Ascending aorta (tissue), 2 donors: Measurements from ENCODE around the gene DENND4B. TPM values are rescaled to one million over a fixed set of nuclear protein-coding genes. Genes with fewer than 3 reads are reported as not detected.
"Not testable (repeated sequence)": the region's sequence is repeated elsewhere in the genome, so short reads cannot be mapped to it uniquely, and the experiment has no call there.

ENCODE experiments used
- DNase-seq, 2 donors: peaks; one replicate each; pipeline ENCODE4 v3.0.0-alpha.2; 2019; ENCODE audit warnings: low spot score in 2 of 2
- H3K27ac ChIP-seq, 2 donors: fragments of 200-600 bp; sonication (generic); one replicate each; pipeline ENCODE4 v1.5.1; 2016 to 2017; ENCODE audit warnings: mild to moderate bottlenecking in 1 of 2
- H3K27me3 ChIP-seq: fragments of 200-600 bp; sonication (generic); one replicate; pipeline ENCODE4 v1.5.1; 2017
- H3K36me3 ChIP-seq, 2 donors: fragments of 200-600 bp; sonication (generic); one replicate each; pipeline ENCODE4 v1.5.1; 2016
- H3K4me1 ChIP-seq, 2 donors: fragments of 200-600 bp; sonication (generic); one replicate each; pipeline ENCODE4 v1.5.1; 2016 to 2017; ENCODE audit warnings: mild to moderate bottlenecking in 1 of 2
- H3K4me3 ChIP-seq, 2 donors: fragments of 200-600 bp; sonication (generic); one replicate each; pipeline ENCODE4 v1.5.1; 2016 to 2017; ENCODE audit warnings: mild to moderate bottlenecking in 1 of 2
- H3K9me3 ChIP-seq, 2 donors: fragments of 200-600 bp; sonication (generic); one replicate each; pipeline ENCODE4 v1.5.1; 2016
- CTCF ChIP-seq, 3 experiments: fragments of 200-600 bp in 2 of 3; fragments of 450-650 bp in 1 of 3; sonication (generic) in 2 of 3; IDR thresholded peaks; one replicate each; pipeline ENCODE4 v1.5.1; 2016 to 2019; ENCODE audit warnings: antibody characterized with exemption in 3 of 3, mild to moderate bottlenecking in 1 of 3, moderate library complexity in 1 of 3
- intact Hi-C: fragments of 100-400 bp; cut with DNase I; formaldehyde crosslinking; loops from one replicate; pipeline ENCODE4 v1.15.1; 2023
- total RNA-seq: library from RNA; depleted of rRNA; stranded (reverse); fragments of >200 nt; gene quantifications from one replicate; pipeline ENCODE4 v1.1.0, GENCODE V29; 2016

Gene DENND4B
- total RNA-seq, 1 donor from 2014 or later = 80.0 TPM

GRCh38 chr1:153899509-153899908, 47.0 kb downstream of the DENND4B start:
- Histone ChIP-seq H3K27me3 (no peaks in the 10 kb centered on the region), H3K4me3 (no peak overlapping the region), H3K27ac (no peak overlapping the region), H3K4me1 (peaks cover 0 to 7% of the 10 kb centered on the region in 2 donors), H3K36me3 (peaks cover 3 to 20% of the 10 kb centered on the region in 2 donors), H3K9me3 (no peaks in the 10 kb centered on the region)
- no peak for DNase-seq
- no peak for TF ChIP-seq CTCF (IDR thresholded peaks at IDR 0.05)
- intact Hi-C loops = no loop called here

GRCh38 chr1:153895866-153896265, 50.7 kb downstream of the DENND4B start:
- H3K27me3 ChIP-seq, H3K4me1 ChIP-seq, DNase-seq, H3K27ac ChIP-seq, intact Hi-C loops, H3K4me3 ChIP-seq, H3K9me3 ChIP-seq: not testable (repeated sequence)
- H3K36me3 ChIP-seq = peaks cover 3 to 26% of the 10 kb centered on the region in 2 donors

GRCh38 chr1:153891042-153891441, 55.5 kb downstream of the DENND4B start:
- H3K27ac ChIP-seq, H3K27me3 ChIP-seq, H3K4me1 ChIP-seq, DNase-seq, H3K9me3 ChIP-seq, H3K4me3 ChIP-seq, intact Hi-C loops: not testable (repeated sequence)
- H3K36me3 ChIP-seq = peaks cover 2 to 10% of the 10 kb centered on the region in 2 donors

- Histone ChIP-seq H3K27ac (no peak overlapping the region), H3K9me3 (no peaks in the 10 kb centered on the region), H3K27me3 (no peaks in the 10 kb centered on the region), H3K4me1 (peaks cover 0 to 5% of the 10 kb centered on the region in 2 donors), H3K4me3 (no peak overlapping the region), H3K36me3 (peaks cover 2 to 4% of the 10 kb centered on the region in 2 donors)
- TF ChIP-seq CTCF (IDR thresholded peaks at IDR 0.05) = no peak
- intact Hi-C loops = no loop called here
- DNase-seq = no peak
Observed at GRCh38 chr1:153888533-153888932, 58.0 kb downstream of the DENND4B start.

- Histone ChIP-seq H3K27me3 (no peaks in the 10 kb centered on the region), H3K36me3 (peaks cover 0 to 2% of the 10 kb centered on the region in 2 donors), H3K4me1 (peaks cover 7 to 17% of the 10 kb centered on the region in 2 donors), H3K4me3 (no peak overlapping the region), H3K27ac (no peak overlapping the region), H3K9me3 (no peaks in the 10 kb centered on the region)
- DNase-seq = no peak
- no peak for TF ChIP-seq CTCF (IDR thresholded peaks at IDR 0.05)
- intact Hi-C loops = no loop called here
Observed at GRCh38 chr1:153886127-153886526, 60.4 kb downstream of the DENND4B start.

GRCh38 chr1:153883223-153883622, 63.3 kb downstream of the DENND4B start:
- H3K4me3 ChIP-seq = no peak overlapping the region
- no peaks in the 10 kb centered on the region for H3K9me3 ChIP-seq
- H3K27me3 ChIP-seq = no peaks in the 10 kb centered on the region
- no peak for DNase-seq
- intact Hi-C loops = no loop called here
- TF ChIP-seq CTCF (IDR thresholded peaks at IDR 0.05) = no peak
- H3K36me3 ChIP-seq = peaks cover 0 to 2% of the 10 kb centered on the region in 2 donors
- no peak overlapping the region for H3K27ac ChIP-seq
- peaks cover 13 to 14% of the 10 kb centered on the region in 2 donors for H3K4me1 ChIP-seq

GRCh38 chr1:153882296-153882912, 64.1 kb downstream of the DENND4B start:
- no peak for TF ChIP-seq CTCF (IDR thresholded peaks at IDR 0.05)
- no peak for DNase-seq
- no peaks in the 10 kb centered on the region for H3K9me3 ChIP-seq
- H3K4me1 ChIP-seq = peaks cover 12 to 14% of the 10 kb centered on the region in 2 donors
- no peaks in the 10 kb centered on the region for H3K27me3 ChIP-seq
- H3K36me3 ChIP-seq = no peaks in the 10 kb centered on the region
- intact Hi-C loops = no loop called here
- H3K27ac ChIP-seq = no peak overlapping the region
- H3K4me3 ChIP-seq = peak overlapping the region in 1 of 2 donors; percentile 22
